GM18951 (cell line): ENCODE results near the gene CSTA.

Experiments used
- POLR2A ChIP-seq: IDR thresholded peaks from 4 replicates; pipeline ENCODE4 v1.6.1; 2011; ENCODE audit warnings: mild to moderate bottlenecking; ENCODE audit not compliant: insufficient read length, insufficient read depth; ENCODE audit errors: extremely low read depth
- in situ Hi-C: fragments of 300-500 bp; cut with MboI; formaldehyde crosslinking; loops from one replicate; pipeline ENCODE4 v1.12.0; 2022; ENCODE audit warnings: low sequenced_read_pairs, mixed read lengths, inconsistent platforms; ENCODE audit not compliant: unreplicated experiment

Gene CSTA, protein sequence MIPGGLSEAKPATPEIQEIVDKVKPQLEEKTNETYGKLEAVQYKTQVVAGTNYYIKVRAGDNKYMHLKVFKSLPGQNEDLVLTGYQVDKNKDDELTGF

GRCh38 chr3:122324871-122325323 lies at the start of gene CSTA:
Gene CSTA (plus strand): TSS chr3:122325248. CDS start chr3:122325293, 45 bp downstream.
- in situ Hi-C loops: no loop called here
- no peak for TF ChIP-seq POLR2A

GRCh38 chr3:122281891-122282290 lies 43.2 kb upstream of the CSTA start:
- in situ Hi-C loops: no loop called here
- no peak for TF ChIP-seq POLR2A

- in situ Hi-C loops: no loop called here
- TF ChIP-seq POLR2A: no peak
Measured at GRCh38 chr3:122283796-122284445, 41.1 kb upstream of the CSTA start.

DNA sequence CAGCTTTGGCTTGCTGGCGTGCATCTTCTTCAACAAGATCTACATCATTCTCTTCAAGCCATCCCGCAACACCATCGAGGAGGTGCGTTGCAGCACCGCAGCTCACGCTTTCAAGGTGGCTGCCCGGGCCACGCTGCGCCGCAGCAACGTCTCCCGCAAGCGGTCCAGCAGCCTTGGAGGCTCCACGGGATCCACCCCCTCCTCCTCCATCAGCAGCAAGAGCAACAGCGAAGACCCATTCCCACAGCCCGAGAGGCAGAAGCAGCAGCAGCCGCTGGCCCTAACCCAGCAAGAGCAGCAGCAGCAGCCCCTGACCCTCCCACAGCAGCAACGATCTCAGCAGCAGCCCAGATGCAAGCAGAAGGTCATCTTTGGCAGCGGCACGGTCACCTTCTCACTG lies 40.6 kb upstream of the CSTA start:
- TF ChIP-seq POLR2A: no peak
- in situ Hi-C loops: no loop called here

GRCh38 chr3:122294359-122294758 lies 30.7 kb upstream of the CSTA start:
- in situ Hi-C loops: no loop called here
- TF ChIP-seq POLR2A: no peak

- in situ Hi-C loops: no loop called here
- no peak for TF ChIP-seq POLR2A
Measured at GRCh38 chr3:122295266-122296062, 29.6 kb upstream of the CSTA start.

DNA sequence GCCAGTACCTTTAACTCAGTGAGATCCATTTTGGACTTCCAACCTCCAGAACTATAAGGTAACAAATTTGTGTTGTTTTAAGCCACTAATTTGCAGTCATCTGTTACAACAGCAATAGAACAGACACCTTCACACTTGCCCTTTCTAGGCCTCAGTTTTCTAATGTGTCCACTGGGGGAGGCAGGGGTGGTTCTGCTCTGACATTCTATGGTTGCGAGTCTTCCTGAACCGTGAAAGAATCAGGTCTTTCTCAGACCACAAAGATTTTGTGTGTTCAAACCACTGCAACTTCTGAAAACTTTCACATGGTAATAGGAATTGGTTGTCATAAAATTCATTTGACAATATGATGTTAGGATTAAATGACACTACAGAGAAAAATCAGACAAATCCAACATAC lies 26.8 kb upstream of the CSTA start:
- TF ChIP-seq POLR2A: no peak
- in situ Hi-C loops: no loop called here

GRCh38 chr3:122299215-122299614 lies 25.8 kb upstream of the CSTA start:
- in situ Hi-C loops: no loop called here

DNA sequence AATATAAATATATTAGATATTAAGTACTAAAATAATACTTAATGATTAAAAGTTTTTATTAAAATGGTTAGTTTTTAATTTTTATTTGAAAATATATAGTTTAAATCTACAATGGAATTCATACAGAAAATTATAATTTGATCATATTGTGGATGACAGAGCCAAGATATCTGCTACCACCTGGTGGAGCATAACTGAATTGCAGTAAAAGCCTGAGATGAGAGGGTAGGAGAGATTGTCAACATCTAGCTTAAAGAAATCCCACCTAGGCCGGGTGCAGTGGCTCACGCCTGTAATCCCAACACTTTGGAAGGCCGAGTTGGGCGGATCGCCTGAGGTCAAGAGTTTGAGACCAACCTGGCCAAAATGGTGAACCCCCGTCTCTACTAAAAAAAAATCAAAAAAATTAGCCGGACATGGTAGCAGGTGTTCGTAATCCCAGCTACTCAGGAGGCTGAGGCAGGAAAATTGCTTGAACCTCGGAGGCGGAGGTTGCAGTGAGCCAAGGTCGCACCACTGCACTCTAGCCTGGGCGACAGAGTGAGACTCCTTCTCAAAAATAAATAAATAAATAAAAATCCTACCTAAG lies 25.1 kb upstream of the CSTA start:
- no peak for TF ChIP-seq POLR2A
- in situ Hi-C loops: no loop called here

More at GRCh38 chr3:122299215-122299614, 25.8 kb upstream of the CSTA start:
- no peak for TF ChIP-seq POLR2A

DNA sequence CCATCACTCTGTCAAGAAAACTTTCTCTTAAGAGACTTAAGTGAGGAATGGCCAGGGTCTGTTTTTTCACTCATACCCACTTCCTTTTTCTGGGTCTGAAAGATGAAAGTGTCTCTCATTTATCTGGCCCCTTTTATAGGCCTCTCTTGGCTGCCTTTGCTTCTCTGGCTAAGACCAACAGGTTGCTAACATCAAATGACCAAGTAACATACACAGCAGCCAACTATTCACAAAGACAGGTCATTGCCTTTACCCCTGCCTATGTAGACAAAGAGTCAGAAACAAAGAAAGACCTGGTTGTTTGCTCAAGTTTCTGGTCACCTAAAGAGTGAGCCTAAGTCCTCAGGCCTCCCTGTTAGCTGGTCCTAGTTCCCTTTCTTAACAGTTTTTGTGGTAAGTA lies 24.0 kb upstream of the CSTA start:
- TF ChIP-seq POLR2A: no peak
- in situ Hi-C loops: no loop called here

DNA sequence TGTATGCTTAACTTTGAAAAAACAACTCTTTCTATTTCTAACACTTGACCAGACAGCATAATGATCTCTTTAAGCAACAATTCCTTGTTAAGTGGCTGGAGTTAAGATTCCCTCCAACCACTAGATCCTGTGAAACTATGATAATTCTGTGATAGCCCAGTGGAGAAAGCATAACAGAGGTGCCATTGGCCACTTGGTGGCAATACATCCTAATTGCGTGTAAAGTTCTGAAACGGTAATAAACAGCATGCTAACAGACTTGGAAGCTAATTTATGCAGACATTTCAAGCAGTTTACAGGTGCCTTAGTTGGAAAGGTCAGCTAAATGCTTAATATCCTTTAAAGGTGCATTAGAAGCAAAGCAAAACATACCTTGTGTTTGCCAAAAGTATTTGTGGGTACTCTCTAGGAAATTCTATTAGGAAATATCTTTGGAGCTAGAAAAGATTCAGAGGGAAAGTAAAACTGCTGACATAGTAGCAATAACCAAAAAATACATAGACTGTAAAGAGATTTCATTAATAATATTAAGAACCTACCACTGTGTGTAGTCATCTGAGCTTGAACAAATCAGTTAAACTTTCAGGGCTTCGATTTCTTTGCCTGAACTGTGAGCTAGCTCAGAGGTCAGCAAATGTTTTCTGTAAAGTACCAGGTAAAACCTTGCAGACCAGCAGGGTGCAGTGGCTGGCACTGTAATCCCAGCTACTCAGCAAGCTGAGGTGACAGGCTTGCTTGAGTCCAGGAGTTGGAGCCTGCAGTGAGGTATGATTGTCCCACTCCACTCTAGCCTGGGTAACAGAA lies 19.0 kb upstream of the CSTA start:
- no peak for TF ChIP-seq POLR2A
- in situ Hi-C loops: no loop called here

DNA sequence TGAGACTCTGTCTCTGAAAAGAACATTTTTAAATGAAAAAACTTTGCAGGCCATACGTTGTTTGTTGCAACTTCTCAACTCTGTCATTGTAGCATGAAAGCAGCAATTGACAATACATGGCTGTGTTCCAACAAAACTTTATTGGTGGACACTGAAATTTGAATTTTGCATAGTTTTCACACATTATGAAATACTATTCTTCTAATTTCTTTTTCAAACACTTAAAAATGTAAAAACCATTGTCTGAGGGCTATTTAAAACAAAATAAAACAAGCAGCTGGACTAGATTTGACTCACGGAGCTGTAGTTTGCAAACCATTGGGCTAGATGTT lies 18.5 kb upstream of the CSTA start:
- no peak for TF ChIP-seq POLR2A
- in situ Hi-C loops: no loop called here
